Uterus (tissue), 4 donors: Measurements from ENCODE around the gene OR13C2. TPM values are rescaled to one million over a fixed set of nuclear protein-coding genes. Genes with fewer than 3 reads are reported as not detected.

ENCODE experiments used
- DNase-seq, 2 donors: peaks; one replicate each; pipeline ENCODE4 v3.0.0-alpha.2; 2019 to 2020
- H3K27ac ChIP-seq, 2 donors: fragments of 200-600 bp; sonication (generic); 1 replicate in 1 of 2; 2 replicates in 1 of 2; pipeline ENCODE4 v1.5.1; 2016 to 2018
- H3K27me3 ChIP-seq, 2 donors: fragments of 200-600 bp; sonication (generic); one replicate each; pipeline ENCODE4 v1.5.1; 2018 to 2019; ENCODE audit warnings: control low read depth in 1 of 2
- H3K36me3 ChIP-seq, 2 donors: fragments of 200-600 bp; sonication (generic); one replicate each; pipeline ENCODE4 v1.5.1; 2019; ENCODE audit warnings: control low read depth in 1 of 2
- H3K4me1 ChIP-seq, 2 donors: fragments of 200-600 bp; sonication (generic); one replicate each; pipeline ENCODE4 v1.5.1; 2018 to 2019; ENCODE audit warnings: control low read depth in 1 of 2
- H3K4me3 ChIP-seq, 2 donors: fragments of 200-600 bp; sonication (generic); 1 replicate in 1 of 2; 2 replicates in 1 of 2; pipeline ENCODE4 v1.5.1; 2018 to 2019; ENCODE audit warnings: mild to moderate bottlenecking in 1 of 2
- H3K9me3 ChIP-seq, 2 donors: fragments of 200-600 bp; sonication (generic); one replicate each; pipeline ENCODE4 v1.5.1; 2019; ENCODE audit warnings: control low read depth in 1 of 2
- POLR2A ChIP-seq, 2 donors: fragments of 450-650 bp; IDR thresholded peaks; one replicate each; pipeline ENCODE4 v1.6.1; 2016; ENCODE audit warnings: antibody characterized with exemption in 2 of 2, mild to moderate bottlenecking in 1 of 2, moderate library complexity in 1 of 2
- intact Hi-C: fragments of 100-400 bp; cut with DNase I; formaldehyde crosslinking; loops from one replicate; pipeline ENCODE4 v1.15.1; 2023; ENCODE audit warnings: low total_unique reads
- total RNA-seq, 4 donors: library from RNA; depleted of rRNA in 3 of 4; stranded (reverse); fragments of >200 nt in 3 of 4; gene quantifications; one replicate each; pipeline versions ENCODE4 v1.1.0 to v1.2.4, GENCODE V29; 2014 to 2023
- TF ChIP-seq, protein P1 (sequence below), 4 experiments: fragments of 200-600 bp in 2 of 4; fragments of 450-650 bp in 2 of 4; sonication (generic) in 2 of 4; IDR thresholded peaks; one replicate each; pipeline ENCODE4 v1.5.1; 2016 to 2019; ENCODE audit warnings: antibody characterized with exemption in 4 of 4, mild to moderate bottlenecking in 2 of 4, moderate library complexity in 1 of 4
- donor health status: DM: yes; HTN: yes; CAD: no.

Gene OR13C2
- total RNA-seq, 4 donors from 2014 or later, result 0.41 TPM; not detected in 3

DNA sequence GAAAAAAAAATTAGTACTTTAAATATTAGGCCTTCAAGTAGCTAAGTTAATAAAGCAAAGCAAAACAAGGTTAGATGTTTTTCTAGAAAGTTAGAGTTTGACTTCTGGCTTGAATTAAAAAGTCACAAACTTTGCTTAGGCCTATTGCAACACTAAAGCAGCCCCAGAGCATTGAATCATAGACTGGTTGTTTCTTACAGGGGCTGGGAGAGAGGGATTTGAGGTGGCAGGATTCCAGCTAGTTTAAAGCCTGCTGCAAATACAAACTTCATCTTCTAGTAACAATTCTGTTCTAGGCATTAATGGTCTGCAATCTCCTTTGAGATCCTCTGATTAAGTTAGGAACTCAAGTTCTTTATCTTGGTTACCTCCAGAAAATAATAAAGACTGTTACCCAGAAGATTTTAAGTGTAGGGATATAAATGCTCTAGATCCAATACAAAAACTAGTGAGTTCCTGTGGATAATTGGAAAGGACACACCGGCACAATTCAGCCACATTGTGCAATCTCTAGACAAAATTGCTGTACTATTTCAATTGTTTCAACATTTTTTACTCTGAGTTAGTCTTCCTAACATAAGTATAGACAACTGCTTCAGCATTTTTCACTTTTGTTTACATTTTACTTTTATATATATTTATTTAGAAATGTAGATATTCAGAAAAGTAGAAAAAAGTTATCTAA lies 18.8 kb downstream of the OR13C2 start:
- Histone ChIP-seq H3K36me3 (no peaks in the 10 kb centered on the region), H3K4me1 (no peaks in the 10 kb centered on the region), H3K27ac (no peak overlapping the region), H3K27me3 (no peaks in the 10 kb centered on the region), H3K9me3 (no peaks in the 10 kb centered on the region), H3K4me3 (no peak overlapping the region)
- no peak for DNase-seq
- TF ChIP-seq, protein P1, sequence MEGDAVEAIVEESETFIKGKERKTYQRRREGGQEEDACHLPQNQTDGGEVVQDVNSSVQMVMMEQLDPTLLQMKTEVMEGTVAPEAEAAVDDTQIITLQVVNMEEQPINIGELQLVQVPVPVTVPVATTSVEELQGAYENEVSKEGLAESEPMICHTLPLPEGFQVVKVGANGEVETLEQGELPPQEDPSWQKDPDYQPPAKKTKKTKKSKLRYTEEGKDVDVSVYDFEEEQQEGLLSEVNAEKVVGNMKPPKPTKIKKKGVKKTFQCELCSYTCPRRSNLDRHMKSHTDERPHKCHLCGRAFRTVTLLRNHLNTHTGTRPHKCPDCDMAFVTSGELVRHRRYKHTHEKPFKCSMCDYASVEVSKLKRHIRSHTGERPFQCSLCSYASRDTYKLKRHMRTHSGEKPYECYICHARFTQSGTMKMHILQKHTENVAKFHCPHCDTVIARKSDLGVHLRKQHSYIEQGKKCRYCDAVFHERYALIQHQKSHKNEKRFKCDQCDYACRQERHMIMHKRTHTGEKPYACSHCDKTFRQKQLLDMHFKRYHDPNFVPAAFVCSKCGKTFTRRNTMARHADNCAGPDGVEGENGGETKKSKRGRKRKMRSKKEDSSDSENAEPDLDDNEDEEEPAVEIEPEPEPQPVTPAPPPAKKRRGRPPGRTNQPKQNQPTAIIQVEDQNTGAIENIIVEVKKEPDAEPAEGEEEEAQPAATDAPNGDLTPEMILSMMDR (IDR thresholded peaks at IDR 0.05), result no peak
- TF ChIP-seq POLR2A (IDR thresholded peaks at IDR 0.05), result no peak
- intact Hi-C loops, result no loop called here

DNA sequence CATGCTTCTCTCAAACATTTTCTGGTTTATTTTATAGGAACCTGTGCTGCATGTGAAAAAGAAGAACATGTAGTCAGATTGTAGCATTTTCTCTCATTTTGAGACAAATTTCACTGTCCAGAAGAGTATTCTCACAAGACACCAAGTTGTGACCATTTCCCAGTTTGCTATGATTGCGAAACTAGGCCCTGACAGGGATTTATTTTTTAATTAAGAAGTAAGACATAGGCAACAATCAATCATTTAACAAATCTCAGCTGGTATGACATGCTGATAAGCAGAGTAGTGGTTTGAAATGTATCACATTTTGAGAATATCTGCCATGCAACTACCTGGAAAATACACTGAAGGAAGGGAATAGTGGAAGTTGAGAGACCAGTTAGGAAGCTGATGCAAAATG lies 24.9 kb downstream of the OR13C2 start:
- H3K27me3 ChIP-seq, result no peaks in the 10 kb centered on the region
- intact Hi-C loops, result no loop called here
- H3K4me3 ChIP-seq, result no peak overlapping the region
- no peak for DNase-seq
- TF ChIP-seq, protein P1 (IDR thresholded peaks at IDR 0.05), result no peak
- TF ChIP-seq POLR2A (IDR thresholded peaks at IDR 0.05), result no peak
- H3K9me3 ChIP-seq, result no peaks in the 10 kb centered on the region
- no peaks in the 10 kb centered on the region for H3K36me3 ChIP-seq
- H3K4me1 ChIP-seq, result no peaks in the 10 kb centered on the region
- H3K27ac ChIP-seq, result no peak overlapping the region

DNA sequence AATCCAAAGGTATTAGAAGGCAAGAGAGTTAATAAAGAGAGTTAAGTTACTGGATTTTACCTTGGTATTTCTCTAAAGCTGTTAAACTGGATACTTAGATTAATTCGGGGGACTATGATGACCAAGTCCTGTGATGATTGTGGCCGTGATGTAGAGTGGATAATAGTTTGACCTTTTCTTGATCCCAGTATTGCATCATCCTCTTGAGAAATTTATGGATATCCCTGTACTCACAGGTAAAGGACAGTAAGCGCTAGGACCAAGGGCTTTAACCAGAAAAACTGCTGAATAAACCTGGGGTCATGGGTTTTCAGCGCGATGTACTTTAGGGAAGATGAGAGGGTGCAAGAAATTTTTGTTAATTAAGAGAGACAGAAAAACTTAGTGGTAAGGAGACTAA lies 28.2 kb downstream of the OR13C2 start:
- intact Hi-C loops, result no loop called here
- no peak for TF ChIP-seq POLR2A (IDR thresholded peaks at IDR 0.05)
- DNase-seq, result no peak

DNA sequence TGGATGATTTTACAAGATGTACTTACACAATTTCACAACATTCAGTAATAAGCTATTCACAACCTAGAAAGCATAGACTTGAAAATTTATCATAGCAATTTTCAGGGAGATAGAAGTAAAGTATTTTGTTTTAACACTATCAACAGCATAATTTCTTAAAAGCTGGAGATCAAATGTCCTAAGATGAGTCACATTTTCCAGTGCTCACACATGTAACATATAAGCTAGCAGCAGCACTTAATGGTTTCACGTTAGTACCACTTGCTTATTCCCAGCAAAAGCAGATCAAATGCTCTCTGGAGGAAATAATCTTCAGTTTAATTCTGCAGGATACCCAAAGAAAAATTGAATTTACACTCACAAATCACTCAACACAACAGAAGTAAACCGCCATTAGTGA lies 30.0 kb downstream of the OR13C2 start:
- no peak for DNase-seq
- no peaks in the 10 kb centered on the region for H3K9me3 ChIP-seq
- TF ChIP-seq POLR2A (IDR thresholded peaks at IDR 0.05), result no peak
- TF ChIP-seq, protein P1 (IDR thresholded peaks at IDR 0.05), result no peak
- no peaks in the 10 kb centered on the region for H3K4me1 ChIP-seq
- intact Hi-C loops, result no loop called here
- H3K4me3 ChIP-seq, result no peak overlapping the region
- no peaks in the 10 kb centered on the region for H3K36me3 ChIP-seq
- no peak overlapping the region for H3K27ac ChIP-seq
- no peaks in the 10 kb centered on the region for H3K27me3 ChIP-seq

More for the DNA sequence above, 28.2 kb downstream of the OR13C2 start:
- Histone ChIP-seq H3K27me3 (no peaks in the 10 kb centered on the region), H3K36me3 (no peaks in the 10 kb centered on the region), H3K4me3 (no peak overlapping the region), H3K27ac (no peak overlapping the region), H3K4me1 (no peaks in the 10 kb centered on the region), H3K9me3 (no peaks in the 10 kb centered on the region)

DNA sequence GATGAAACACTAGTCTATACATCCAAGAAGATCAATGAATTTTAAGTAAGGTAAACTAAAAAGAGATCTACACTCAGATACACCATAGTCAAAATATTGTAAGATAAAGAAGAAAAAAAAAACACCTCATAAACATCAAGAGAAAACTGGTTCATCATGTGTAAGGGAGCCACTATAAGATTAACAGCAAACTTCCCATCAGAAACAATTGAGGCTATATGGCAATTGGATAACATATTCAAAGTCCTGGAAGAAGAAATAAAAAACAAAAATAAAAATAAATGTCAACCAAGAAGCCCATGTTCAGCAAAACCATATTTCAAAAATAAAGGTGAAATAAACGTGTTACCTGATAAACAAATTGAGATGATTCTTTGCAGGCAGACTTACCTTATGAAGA lies 32.8 kb downstream of the OR13C2 start:
- Histone ChIP-seq H3K36me3 (no peaks in the 10 kb centered on the region), H3K4me1 (no peaks in the 10 kb centered on the region), H3K27me3 (no peaks in the 10 kb centered on the region), H3K27ac (no peak overlapping the region), H3K9me3 (no peaks in the 10 kb centered on the region), H3K4me3 (no peak overlapping the region)
- DNase-seq, result no peak
- TF ChIP-seq POLR2A (IDR thresholded peaks at IDR 0.05), result no peak
- TF ChIP-seq, protein P1 (IDR thresholded peaks at IDR 0.05), result no peak
- intact Hi-C loops, result no loop called here

DNA sequence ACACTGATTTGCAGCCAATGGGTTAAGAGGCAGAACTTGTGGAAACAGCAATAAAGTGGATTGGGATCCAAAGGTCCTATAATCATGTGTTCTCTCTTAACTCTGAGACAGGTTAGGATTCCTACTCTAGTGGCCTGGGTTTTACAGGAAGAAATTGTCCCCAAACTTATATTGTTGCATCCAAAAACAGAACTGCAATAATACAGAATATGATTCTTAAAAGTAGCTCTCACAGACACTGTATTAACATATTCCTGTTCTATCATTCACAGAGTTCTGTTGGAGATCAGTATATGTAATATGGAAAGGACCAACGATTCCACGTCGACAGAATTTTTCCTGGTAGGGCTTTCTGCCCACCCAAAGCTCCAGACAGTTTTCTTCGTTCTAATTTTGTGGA lies 36.6 kb downstream of the OR13C2 start, which contains the start of gene OR13C8:
OR13C8 (plus strand) TSS at position 301 of the 400 bp plus-strand sequence; CDS start at position 301, 0 bp downstream.
- TF ChIP-seq, protein P1 (IDR thresholded peaks at IDR 0.05), result no peak
- TF ChIP-seq POLR2A (IDR thresholded peaks at IDR 0.05), result no peak
- H3K4me3 ChIP-seq, result no peak within 1 kb of the TSS
- no peaks in the 10 kb centered on the region for H3K27me3 ChIP-seq
- no peaks in the 10 kb centered on the region for H3K9me3 ChIP-seq
- intact Hi-C loops, result no loop called here
- no peaks in the 10 kb centered on the region for H3K4me1 ChIP-seq
- H3K36me3 ChIP-seq, result no peaks in the 10 kb centered on the region
- H3K27ac ChIP-seq, result no peak within 1 kb of the TSS
- no peak for DNase-seq
